Uterus (tissue), 2 donors: Measurements from ENCODE around the gene EXOC3.

Source experiments
- POLR2A ChIP-seq, 2 donors: fragments of 450-650 bp; IDR thresholded peaks; one replicate each; pipeline ENCODE4 v1.6.1; 2016; ENCODE audit warnings: antibody characterized with exemption in 2 of 2, mild to moderate bottlenecking in 1 of 2, moderate library complexity in 1 of 2
- TF ChIP-seq, protein P1 (sequence below), 4 experiments: fragments of 200-600 bp in 2 of 4; fragments of 450-650 bp in 2 of 4; sonication (generic) in 2 of 4; IDR thresholded peaks; one replicate each; pipeline ENCODE4 v1.5.1; 2016 to 2019; ENCODE audit warnings: antibody characterized with exemption in 4 of 4, mild to moderate bottlenecking in 2 of 4, moderate library complexity in 1 of 4

GRCh38 chr5:492314-492893 is 49.4 kb downstream of the EXOC3 start:
- TF ChIP-seq POLR2A (IDR thresholded peaks at IDR 0.05), result no peak
- TF ChIP-seq, protein P1, sequence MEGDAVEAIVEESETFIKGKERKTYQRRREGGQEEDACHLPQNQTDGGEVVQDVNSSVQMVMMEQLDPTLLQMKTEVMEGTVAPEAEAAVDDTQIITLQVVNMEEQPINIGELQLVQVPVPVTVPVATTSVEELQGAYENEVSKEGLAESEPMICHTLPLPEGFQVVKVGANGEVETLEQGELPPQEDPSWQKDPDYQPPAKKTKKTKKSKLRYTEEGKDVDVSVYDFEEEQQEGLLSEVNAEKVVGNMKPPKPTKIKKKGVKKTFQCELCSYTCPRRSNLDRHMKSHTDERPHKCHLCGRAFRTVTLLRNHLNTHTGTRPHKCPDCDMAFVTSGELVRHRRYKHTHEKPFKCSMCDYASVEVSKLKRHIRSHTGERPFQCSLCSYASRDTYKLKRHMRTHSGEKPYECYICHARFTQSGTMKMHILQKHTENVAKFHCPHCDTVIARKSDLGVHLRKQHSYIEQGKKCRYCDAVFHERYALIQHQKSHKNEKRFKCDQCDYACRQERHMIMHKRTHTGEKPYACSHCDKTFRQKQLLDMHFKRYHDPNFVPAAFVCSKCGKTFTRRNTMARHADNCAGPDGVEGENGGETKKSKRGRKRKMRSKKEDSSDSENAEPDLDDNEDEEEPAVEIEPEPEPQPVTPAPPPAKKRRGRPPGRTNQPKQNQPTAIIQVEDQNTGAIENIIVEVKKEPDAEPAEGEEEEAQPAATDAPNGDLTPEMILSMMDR (IDR thresholded peaks at IDR 0.05), result no peak
